DOHH2 (cell line): ENCODE measurements around the gene PRKCZ.

Experiments used
- CTCF ChIP-seq: fragments of 200-600 bp; sonication (generic); IDR thresholded peaks from one replicate; pipeline ENCODE4 v1.5.1; 2014; ENCODE audit warnings: antibody characterized with exemption, mild to moderate bottlenecking, low read depth, low read length; ENCODE audit not compliant: poor library complexity, severe bottlenecking
- EZH2phosphoT487 ChIP-seq: fragments of 200-600 bp; sonication (generic); IDR thresholded peaks from 2 replicates; pipeline ENCODE4 v1.6.1; 2017; ENCODE audit warnings: borderline replicate concordance, mild to moderate bottlenecking, antibody characterized with exemption, low read length, moderate library complexity, mixed read lengths

GRCh38 chr1:2230781-2231531, 180.7 kb downstream of the PRKCZ start:
- TF ChIP-seq CTCF, result no peak
- no peak for TF ChIP-seq EZH2phosphoT487
